Measurements from ENCODE around the gene HSD11B1L. TPM values are rescaled to one million over a fixed set of nuclear protein-coding genes. Genes with fewer than 3 reads are reported as not detected.

The HSD11B1L gene, protein sequence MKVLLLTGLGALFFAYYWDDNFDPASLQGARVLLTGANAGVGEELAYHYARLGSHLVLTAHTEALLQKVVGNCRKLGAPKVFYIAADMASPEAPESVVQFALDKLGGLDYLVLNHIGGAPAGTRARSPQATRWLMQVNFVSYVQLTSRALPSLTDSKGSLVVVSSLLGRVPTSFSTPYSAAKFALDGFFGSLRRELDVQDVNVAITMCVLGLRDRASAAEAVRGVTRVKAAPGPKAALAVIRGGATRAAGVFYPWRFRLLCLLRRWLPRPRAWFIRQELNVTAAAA
- polyA plus RNA-seq: 2.1 TPM

DNA sequence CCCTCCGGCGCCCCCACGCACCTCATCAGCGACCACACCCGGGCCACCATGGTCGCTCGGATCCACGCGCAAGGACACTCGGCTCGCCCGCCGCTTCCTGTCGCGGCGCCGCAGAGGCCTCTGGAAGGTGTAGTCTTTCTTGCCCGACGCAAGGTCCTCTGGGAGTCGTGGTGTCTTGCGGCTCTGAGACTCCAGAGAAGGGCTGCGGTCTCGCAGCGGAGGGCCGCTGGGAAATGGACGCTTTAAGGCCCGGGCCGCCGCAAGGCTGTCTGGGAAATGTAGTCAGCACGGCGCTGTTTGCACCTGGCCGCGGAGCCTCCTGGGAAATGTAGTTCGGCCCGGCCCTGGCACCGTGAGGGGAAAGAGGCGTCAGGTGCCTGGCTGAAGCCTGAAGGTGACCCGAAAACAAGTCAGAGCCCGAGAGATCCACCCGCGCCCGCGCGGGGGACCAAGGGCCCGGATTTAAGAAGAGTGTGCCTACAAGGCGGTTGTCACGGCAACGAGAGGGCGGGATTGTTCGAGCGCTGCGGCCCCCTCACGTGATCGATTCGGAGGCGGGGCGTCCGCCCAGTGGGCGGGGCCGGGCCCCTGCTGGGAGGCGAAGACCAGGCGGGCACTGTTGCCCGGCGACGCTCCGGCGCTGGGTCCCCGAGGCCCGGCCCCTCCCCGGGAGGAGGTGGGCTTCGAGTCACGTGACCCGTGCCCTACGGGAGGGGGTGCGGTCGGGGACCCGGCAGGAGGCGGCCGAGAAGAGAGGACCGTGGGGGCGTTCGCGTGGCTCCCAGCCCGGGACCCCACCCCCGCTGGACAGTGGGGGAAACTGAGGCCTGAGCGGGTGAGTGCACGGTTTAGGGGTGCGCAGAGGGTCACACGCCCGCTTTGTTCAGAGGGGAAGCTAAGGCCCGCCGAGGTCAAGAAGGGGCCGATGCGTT lies at the start of gene HSD11B1L, which contains the start of gene MICOS13:
HSD11B1L (plus strand) TSS at position 591 of the 932 bp plus-strand sequence. CDS start 3,806 bp downstream, outside the sequence.
MICOS13 (minus strand) TSS at position 80 of the 932 bp plus-strand sequence; CDS start at position 50, 30 bp downstream.
- H3K27ac Mint-ChIP-seq: peak within 1 kb of the TSS; percentile 97 to 100 (median 99)
- H3K4me1 Mint-ChIP-seq: peaks cover 5 to 11% (median 11%) of the 10 kb centered on the region in 3 donors
- H3K27me3 Mint-ChIP-seq: peaks cover 3% of the 10 kb centered on the region
- H3K36me3 Mint-ChIP-seq: no peaks in the 10 kb centered on the region
- no peaks in the 10 kb centered on the region for H3K9me3 Mint-ChIP-seq
- peak within 1 kb of the TSS; percentile 89 to 96 (median 94) for H3K4me3 Mint-ChIP-seq

DNA sequence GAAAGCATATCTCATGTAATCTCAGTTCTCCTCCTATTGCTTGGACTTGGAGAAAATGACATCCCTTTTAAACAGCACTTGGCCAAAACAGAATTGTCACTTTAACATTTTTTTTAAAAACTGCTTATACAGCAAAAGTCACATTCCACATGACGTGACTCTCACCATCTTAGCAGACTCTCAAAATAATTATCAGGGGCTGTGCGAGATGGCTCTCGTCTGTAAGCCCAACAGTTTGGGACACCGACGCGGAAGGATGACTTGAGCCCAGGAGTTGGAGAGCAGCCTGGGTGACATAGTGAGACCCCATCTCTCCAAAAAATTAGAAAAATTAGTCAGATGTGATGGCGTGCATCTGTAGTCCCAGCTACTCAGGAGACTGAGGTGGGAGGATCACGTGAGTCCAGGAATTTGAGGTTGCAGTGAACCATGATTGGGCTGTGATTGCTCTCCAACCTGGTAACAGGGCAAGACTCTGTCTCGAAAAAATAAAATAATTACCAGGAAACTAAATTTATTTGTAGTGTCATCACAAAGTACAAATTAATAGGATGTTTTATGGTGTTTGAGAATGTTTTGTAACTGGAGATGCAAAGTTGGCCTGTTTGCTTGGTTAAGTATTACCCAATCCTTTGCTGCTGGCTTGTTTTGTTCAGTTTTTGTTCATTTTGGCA lies 49.1 kb upstream of the HSD11B1L start:
- Mint-ChIP-seq H3K27me3 (no peaks in the 10 kb centered on the region), H3K4me3 (peak overlapping the region in 3 of 4 donors; percentile 1 to 32 (median 31)), H3K36me3 (peaks cover 5% of the 10 kb centered on the region), H3K4me1 (peaks cover 40 to 48% (median 46%) of the 10 kb centered on the region in 3 donors), H3K9me3 (no peaks in the 10 kb centered on the region), H3K27ac (peak overlapping the region in 2 of 3 donors; percentile 28 to 71)

DNA sequence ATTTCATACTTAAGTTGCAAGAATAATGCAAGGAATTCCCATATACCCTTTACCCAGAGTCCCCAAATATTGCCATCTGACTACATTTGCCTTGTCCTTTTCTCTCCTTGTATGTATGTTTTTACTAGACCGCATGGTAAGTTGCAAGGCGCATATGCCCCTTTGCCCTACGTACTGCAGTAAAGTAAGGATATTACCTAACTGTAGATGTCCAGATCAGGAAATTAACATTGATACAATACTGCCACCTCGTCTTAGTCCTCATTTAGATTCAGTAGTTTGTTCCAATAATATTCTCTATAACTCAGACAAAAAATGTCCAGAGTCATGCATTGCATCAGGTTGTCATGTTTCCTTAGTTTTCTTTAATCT lies 48.6 kb upstream of the HSD11B1L start:
- Mint-ChIP-seq H3K4me3 (peak overlapping the region in 2 of 4 donors; percentile 1 to 31), H3K36me3 (peaks cover 5% of the 10 kb centered on the region), H3K9me3 (no peaks in the 10 kb centered on the region), H3K27me3 (no peaks in the 10 kb centered on the region), H3K4me1 (peaks cover 39 to 47% (median 46%) of the 10 kb centered on the region in 3 donors), H3K27ac (peak overlapping the region in 1 of 3 donors; percentile 71)

DNA sequence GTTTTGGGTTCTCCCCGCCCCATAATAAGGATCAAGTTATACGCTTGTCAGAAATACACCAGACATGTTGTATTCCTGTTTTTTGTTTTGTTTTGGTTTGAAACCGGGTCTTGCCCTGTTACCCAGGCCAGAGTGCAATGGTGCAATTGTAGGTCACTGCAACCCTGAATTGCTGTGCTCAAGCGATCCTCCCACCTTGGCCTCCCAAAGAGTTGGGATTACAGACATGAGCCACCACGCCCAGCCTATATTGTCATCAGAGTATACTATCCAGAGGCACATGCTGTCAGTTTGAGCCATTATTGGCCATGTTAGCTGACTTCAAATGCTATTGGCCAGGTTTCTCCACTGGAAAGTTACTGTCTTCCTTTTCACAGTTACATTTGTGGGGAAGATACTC lies 48.2 kb upstream of the HSD11B1L start:
- H3K4me3 Mint-ChIP-seq: peak overlapping the region in 1 of 4 donors; percentile 35
- no peaks in the 10 kb centered on the region for H3K9me3 Mint-ChIP-seq
- peak overlapping the region in 1 of 3 donors; percentile 71 for H3K27ac Mint-ChIP-seq
- no peaks in the 10 kb centered on the region for H3K27me3 Mint-ChIP-seq
- H3K36me3 Mint-ChIP-seq: peaks cover 3% of the 10 kb centered on the region
- peaks cover 38 to 46% (median 42%) of the 10 kb centered on the region in 3 donors for H3K4me1 Mint-ChIP-seq

DNA sequence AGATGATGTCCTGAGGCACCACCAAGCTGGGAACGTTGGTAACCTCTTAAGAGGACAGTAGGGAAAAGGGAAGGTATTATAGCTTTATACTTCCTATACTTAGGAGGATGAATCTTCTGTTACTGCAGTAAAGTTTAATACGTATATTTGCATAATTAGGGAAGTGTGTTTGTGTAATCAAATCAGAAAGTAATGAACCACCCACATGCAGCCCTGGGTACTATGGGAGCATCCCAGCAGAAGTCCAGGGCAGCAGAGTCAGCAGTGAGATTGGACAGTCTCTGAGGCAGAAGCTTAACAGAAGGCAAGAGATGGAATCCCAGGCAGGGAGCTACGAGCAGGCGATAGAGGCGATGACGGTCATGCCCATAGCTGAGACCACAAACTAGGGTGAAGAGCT lies 45.4 kb upstream of the HSD11B1L start:
- Mint-ChIP-seq H3K36me3 (peaks cover 2% of the 10 kb centered on the region), H3K4me1 (peaks cover 27 to 37% (median 28%) of the 10 kb centered on the region in 3 donors), H3K27ac (peak overlapping the region in 2 of 3 donors; percentile 18 to 55), H3K27me3 (no peaks in the 10 kb centered on the region), H3K4me3 (peak overlapping the region in 1 of 4 donors; percentile 5), H3K9me3 (no peaks in the 10 kb centered on the region)

DNA sequence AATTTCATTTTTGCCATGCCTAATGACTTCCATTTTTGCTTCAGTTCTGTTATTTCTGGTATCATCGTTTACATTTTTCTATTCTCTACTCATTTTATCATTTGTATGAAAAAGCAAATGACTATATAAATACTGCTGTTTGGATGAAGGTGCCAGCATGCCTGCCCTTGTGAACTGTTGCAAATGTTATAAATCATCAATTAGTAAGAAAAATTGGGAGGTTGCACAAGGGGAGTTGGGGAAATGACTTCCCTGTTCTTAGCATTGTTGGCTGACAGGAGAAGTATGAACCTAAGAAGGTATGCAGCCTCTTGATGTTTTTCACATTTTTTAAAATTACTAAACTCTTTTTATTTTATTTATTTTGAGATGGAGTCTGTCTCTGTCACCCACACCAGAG lies 42.9 kb upstream of the HSD11B1L start:
- H3K27me3 Mint-ChIP-seq: no peaks in the 10 kb centered on the region
- H3K4me1 Mint-ChIP-seq: peaks cover 15 to 23% (median 19%) of the 10 kb centered on the region in 3 donors
- no peaks in the 10 kb centered on the region for H3K9me3 Mint-ChIP-seq
- no peak overlapping the region for H3K4me3 Mint-ChIP-seq
- no peak overlapping the region for H3K27ac Mint-ChIP-seq
- peaks cover 4% of the 10 kb centered on the region for H3K36me3 Mint-ChIP-seq

DNA sequence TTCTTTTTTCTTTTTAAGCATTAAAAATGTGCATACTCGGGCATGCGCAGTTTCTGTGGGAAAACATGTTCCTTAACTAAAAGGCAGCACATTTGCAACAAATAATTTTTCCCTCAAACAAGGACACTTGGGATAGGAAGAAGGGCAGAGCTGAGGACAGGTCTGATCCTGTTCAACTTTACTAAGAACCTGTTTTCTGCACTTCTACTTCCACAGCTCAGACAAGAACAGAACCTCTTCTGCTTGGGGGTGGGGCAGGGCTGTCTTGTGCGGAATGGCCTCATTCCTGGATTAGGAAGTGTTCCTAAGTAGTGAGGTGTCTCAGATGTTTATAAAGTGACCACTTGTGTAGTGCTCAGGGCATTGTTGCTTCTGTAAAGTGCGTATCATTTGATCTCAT lies 39.7 kb upstream of the HSD11B1L start:
- no peak overlapping the region for H3K4me3 Mint-ChIP-seq
- H3K4me1 Mint-ChIP-seq: peaks cover 15 to 18% (median 17%) of the 10 kb centered on the region in 3 donors
- peaks cover 4% of the 10 kb centered on the region for H3K36me3 Mint-ChIP-seq
- no peaks in the 10 kb centered on the region for H3K27me3 Mint-ChIP-seq
- no peaks in the 10 kb centered on the region for H3K9me3 Mint-ChIP-seq
- H3K27ac Mint-ChIP-seq: no peak overlapping the region

DNA sequence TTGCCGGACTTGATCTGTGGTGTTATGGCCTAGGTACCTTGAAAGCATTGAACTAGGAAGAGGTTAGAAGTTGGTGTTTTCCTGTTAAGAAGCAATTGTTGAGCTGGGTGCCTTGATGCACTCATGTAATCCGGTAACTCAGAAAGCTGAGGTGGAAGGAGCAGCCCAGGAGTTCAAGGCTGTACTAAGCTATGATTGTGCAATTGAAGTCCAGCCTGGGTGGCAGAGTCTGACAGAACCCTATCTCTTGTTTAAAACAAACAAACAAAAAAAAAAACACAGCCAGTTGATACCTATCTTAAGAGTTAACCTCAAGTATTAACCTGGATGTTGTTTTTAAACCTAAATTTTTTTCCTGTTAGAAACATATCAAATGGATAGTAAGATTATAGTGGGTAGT lies 38.6 kb upstream of the HSD11B1L start:
- Mint-ChIP-seq H3K36me3 (peaks cover 4% of the 10 kb centered on the region), H3K27me3 (no peaks in the 10 kb centered on the region), H3K9me3 (no peaks in the 10 kb centered on the region), H3K27ac (no peak overlapping the region), H3K4me1 (peaks cover 15 to 18% (median 17%) of the 10 kb centered on the region in 3 donors), H3K4me3 (no peak overlapping the region)

DNA sequence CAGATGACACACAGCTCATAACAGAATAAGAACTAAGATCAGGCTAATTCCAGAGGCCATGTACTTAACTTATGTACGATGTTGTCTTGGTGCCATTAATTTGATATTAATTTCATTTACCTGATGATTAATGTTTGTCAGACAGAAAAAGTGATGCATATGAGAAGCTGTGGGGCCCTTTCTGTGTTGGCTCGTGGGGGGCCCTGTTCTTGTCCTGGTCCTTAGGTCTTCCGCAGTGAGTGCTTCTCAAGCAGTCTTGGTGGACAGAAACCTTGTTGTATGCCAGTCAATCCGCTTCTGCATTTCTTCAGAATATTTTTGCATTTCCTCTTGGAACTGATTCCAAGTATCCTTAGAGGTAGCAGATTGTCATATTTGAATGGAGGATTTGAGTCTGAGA lies 37.8 kb upstream of the HSD11B1L start:
- Mint-ChIP-seq H3K36me3 (peaks cover 7% of the 10 kb centered on the region), H3K4me3 (no peak overlapping the region), H3K9me3 (no peaks in the 10 kb centered on the region), H3K27ac (peak overlapping the region in 1 of 3 donors; percentile 71), H3K27me3 (no peaks in the 10 kb centered on the region), H3K4me1 (peaks cover 12 to 16% (median 12%) of the 10 kb centered on the region in 3 donors)

DNA sequence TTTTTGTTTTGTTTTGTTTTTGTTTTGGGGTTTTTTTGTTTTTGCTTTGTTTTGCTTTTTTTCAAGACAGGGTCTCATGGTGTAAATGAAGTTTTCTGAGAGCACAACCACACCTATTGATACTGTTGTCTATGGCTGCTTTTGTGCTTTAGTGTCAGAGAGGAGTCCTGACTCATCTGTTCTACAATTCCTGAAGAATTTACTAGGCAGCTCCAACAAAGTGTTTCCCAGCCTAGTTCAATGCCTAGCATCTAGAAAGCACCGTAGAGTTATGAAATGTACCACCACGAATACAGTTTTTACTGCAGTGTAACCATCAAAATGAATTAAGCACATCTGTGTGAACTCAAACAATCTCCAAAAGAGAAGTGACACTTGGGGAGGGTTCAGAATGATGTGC lies 36.8 kb upstream of the HSD11B1L start:
- no peaks in the 10 kb centered on the region for H3K9me3 Mint-ChIP-seq
- H3K4me3 Mint-ChIP-seq: no peak overlapping the region
- peaks cover 10% of the 10 kb centered on the region for H3K36me3 Mint-ChIP-seq
- H3K27ac Mint-ChIP-seq: peak overlapping the region in 1 of 3 donors; percentile 71
- peaks cover 12 to 19% (median 12%) of the 10 kb centered on the region in 3 donors for H3K4me1 Mint-ChIP-seq
- no peaks in the 10 kb centered on the region for H3K27me3 Mint-ChIP-seq

DNA sequence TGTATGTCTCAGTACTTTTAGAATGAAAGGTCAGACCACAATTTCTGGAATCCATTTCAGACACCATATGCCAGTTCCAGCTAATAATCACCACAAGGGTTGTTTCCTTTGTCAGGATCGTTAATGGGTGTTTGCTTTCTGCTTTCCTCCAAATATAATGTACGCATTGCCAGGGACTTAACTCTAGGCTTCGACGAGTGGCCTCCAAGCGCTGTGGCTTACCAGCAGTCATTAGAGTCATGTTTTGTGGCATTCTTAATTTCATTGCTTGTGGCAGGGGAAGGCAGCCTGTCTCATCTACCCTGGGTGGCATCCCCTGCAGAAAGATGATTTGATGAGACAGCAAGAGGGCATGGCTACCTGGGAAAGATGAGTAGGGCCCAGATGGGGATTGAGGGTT lies 35.4 kb upstream of the HSD11B1L start:
- Mint-ChIP-seq H3K4me1 (peaks cover 10 to 19% (median 10%) of the 10 kb centered on the region in 3 donors), H3K27me3 (no peaks in the 10 kb centered on the region), H3K9me3 (no peaks in the 10 kb centered on the region), H3K4me3 (no peak overlapping the region), H3K27ac (no peak overlapping the region), H3K36me3 (peaks cover 10% of the 10 kb centered on the region)

DNA sequence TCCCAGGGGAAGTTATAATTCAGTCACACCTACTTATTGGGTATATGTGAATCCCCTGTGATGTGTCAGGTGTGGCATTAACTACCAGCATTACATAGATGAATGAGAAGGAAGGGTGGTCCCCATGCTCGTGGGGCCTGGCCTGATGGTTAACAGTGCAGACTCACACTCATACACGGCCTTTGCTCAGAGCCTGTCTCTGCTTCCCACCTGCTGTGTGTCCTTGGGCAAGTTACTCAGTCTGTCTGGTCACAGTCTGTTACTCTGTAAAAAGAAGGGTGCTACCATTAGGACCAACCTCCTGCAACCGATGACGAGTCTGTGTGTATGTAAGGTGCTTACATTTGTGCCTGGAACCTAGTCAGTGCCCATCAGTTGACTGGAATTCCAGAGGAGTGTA lies 34.1 kb upstream of the HSD11B1L start:
- Mint-ChIP-seq H3K36me3 (peaks cover 8% of the 10 kb centered on the region), H3K9me3 (no peaks in the 10 kb centered on the region), H3K4me3 (no peak overlapping the region), H3K27ac (peak overlapping the region in 1 of 3 donors; percentile 59), H3K27me3 (no peaks in the 10 kb centered on the region), H3K4me1 (peaks cover 7 to 14% (median 7%) of the 10 kb centered on the region in 3 donors)

DNA sequence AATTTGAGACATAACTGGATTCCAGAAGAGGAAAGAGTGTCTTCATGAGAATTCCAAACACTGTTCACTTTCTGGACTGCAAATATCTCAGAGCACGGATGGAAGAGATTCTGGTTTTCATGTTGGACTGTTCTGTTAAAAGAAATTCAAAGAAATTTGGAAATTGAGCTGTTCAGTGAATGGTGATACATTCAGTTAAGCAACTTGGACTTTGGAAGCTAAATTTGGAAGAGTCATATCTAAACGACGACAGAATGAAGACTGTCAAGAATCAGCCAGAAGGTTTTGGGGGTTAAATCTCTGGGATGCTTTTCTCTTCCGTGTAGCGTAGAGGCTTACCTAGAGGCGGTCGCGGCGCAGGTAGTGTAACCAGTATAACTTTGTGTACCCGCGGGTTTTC lies 32.4 kb upstream of the HSD11B1L start:
- Mint-ChIP-seq H3K4me1 (peaks cover 7 to 14% (median 7%) of the 10 kb centered on the region in 3 donors), H3K27me3 (no peaks in the 10 kb centered on the region), H3K36me3 (peaks cover 8% of the 10 kb centered on the region), H3K27ac (no peak overlapping the region), H3K4me3 (no peak overlapping the region), H3K9me3 (no peaks in the 10 kb centered on the region)

DNA sequence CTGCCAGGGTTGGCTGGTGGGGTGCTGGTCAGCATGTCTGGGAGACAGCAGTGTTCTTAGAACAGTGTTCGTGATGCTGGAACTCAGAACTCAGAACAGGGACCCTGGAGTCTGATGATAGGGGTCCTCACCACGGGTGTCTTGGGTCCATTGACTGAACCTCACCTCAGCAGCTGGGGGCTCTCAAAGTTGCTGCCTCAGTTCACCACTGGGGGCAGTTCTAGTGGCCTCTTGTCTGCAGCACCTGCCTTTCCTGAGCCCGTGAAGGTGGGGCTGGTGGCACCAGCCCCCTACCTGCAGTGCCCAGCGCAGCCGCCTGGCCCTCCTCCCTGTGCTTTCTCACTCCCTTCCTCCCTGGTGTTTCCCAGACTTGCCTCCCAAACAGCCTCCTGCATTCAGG lies 29.5 kb upstream of the HSD11B1L start:
- no peaks in the 10 kb centered on the region for H3K27me3 Mint-ChIP-seq
- H3K27ac Mint-ChIP-seq: peak overlapping the region in 1 of 3 donors; percentile 23
- H3K9me3 Mint-ChIP-seq: no peaks in the 10 kb centered on the region
- H3K36me3 Mint-ChIP-seq: peaks cover 9% of the 10 kb centered on the region
- H3K4me1 Mint-ChIP-seq: peaks cover 0 to 4% (median 2%) of the 10 kb centered on the region in 3 donors
- no peak overlapping the region for H3K4me3 Mint-ChIP-seq
